ENCODE measurements around the gene FAM110A. TPM values are rescaled to one million over a fixed set of nuclear protein-coding genes. Genes with fewer than 3 reads are reported as not detected.
"Not testable (repeated sequence)": the region's sequence is repeated elsewhere in the genome, so short reads cannot be mapped to it uniquely, and the experiment has no call there.

FAM110A gene
- total RNA-seq, 3 donors from 2014 or later: 5.1 to 10.4 (median 8.4) TPM

GRCh38 chr20:825710-826421 is 7.6 kb upstream of the FAM110A start:
- no peak for TF ChIP-seq CTCF (IDR thresholded peaks at IDR 0.05)
- intact Hi-C loops (cut with DNase I, micrococcal nuclease): no loop called here
- H3K4me1 ChIP-seq (ENCODE audit: low read depth): peaks cover 8% of the 10 kb centered on the region
- H3K9me3 ChIP-seq: no peaks in the 10 kb centered on the region
- no peak for DNase-seq
- no peak for ATAC-seq
- H3K36me3 ChIP-seq (ENCODE audit: low read depth): no peaks in the 10 kb centered on the region
- no peak overlapping the region for H3K4me3 ChIP-seq

- Histone ChIP-seq H3K36me3 (ENCODE audit: low read depth) (no peaks in the 10 kb centered on the region), H3K4me1 (ENCODE audit: low read depth) (peaks cover 8% of the 10 kb centered on the region), H3K9me3 (no peaks in the 10 kb centered on the region), H3K4me3 (no peak overlapping the region)
- no peak for TF ChIP-seq CTCF (IDR thresholded peaks at IDR 0.05)
- ATAC-seq (no peak), DNase-seq (no peak)
- intact Hi-C loops (cut with DNase I, micrococcal nuclease): no loop called here
Measured at GRCh38 chr20:826695-827323, 6.7 kb upstream of the FAM110A start.

- DNase-seq; ATAC-seq; intact Hi-C loops (cut with DNase I, micrococcal nuclease); H3K4me3 ChIP-seq; H3K4me1 ChIP-seq (ENCODE audit: low read depth); H3K9me3 ChIP-seq; H3K36me3 ChIP-seq (ENCODE audit: low read depth): not testable (repeated sequence)
Measured at GRCh38 chr20:827981-828380, 5.5 kb upstream of the FAM110A start.

GRCh38 chr20:828987-829386 is 4.5 kb upstream of the FAM110A start:
- intact Hi-C loops (cut with DNase I, micrococcal nuclease): no loop called here
- no peak for DNase-seq
- ATAC-seq: no peak
- no peaks in the 10 kb centered on the region for H3K9me3 ChIP-seq
- no peaks in the 10 kb centered on the region for H3K4me1 ChIP-seq (ENCODE audit: low read depth)
- no peaks in the 10 kb centered on the region for H3K36me3 ChIP-seq (ENCODE audit: low read depth)
- H3K4me3 ChIP-seq: no peak overlapping the region
- no peak for TF ChIP-seq CTCF (IDR thresholded peaks at IDR 0.05)

- Histone ChIP-seq H3K36me3 (ENCODE audit: low read depth) (no peaks in the 10 kb centered on the region), H3K9me3 (no peaks in the 10 kb centered on the region), H3K4me1 (ENCODE audit: low read depth) (no peaks in the 10 kb centered on the region), H3K4me3 (no peak overlapping the region)
- ATAC-seq: no peak
- intact Hi-C loops (cut with DNase I, micrococcal nuclease): no loop called here
- TF ChIP-seq CTCF (IDR thresholded peaks at IDR 0.05): no peak
- DNase-seq: peak in 1 of 3 donors; percentile 30
Measured at GRCh38 chr20:829551-829950, 4.0 kb upstream of the FAM110A start.

GRCh38 chr20:830011-830521 is 3.4 kb upstream of the FAM110A start:
- H3K4me3 ChIP-seq: no peak overlapping the region
- no peaks in the 10 kb centered on the region for H3K9me3 ChIP-seq
- H3K36me3 ChIP-seq (ENCODE audit: low read depth): no peaks in the 10 kb centered on the region
- no peak for TF ChIP-seq CTCF (IDR thresholded peaks at IDR 0.05)
- H3K4me1 ChIP-seq (ENCODE audit: low read depth): no peaks in the 10 kb centered on the region
- DNase-seq (no peak), ATAC-seq (no peak)
- intact Hi-C loops (cut with DNase I, micrococcal nuclease): no loop called here
